Muscle of leg (tissue), 11 donors: Measurements from ENCODE around the gene HSF2BP. TPM values are rescaled to one million over a fixed set of nuclear protein-coding genes. Genes with fewer than 3 reads are reported as not detected.
"Not testable (repeated sequence)": the region's sequence is repeated elsewhere in the genome, so short reads cannot be mapped to it uniquely, and the experiment has no call there.

Source experiments
- DNase-seq: peaks from one replicate; pipeline ENCODE4 v3.0.0; 2013
- H3K27ac ChIP-seq: one replicate; pipeline ENCODE4 v1.5.1; 2013; ENCODE audit warnings: mild to moderate bottlenecking, low read length, control low read depth
- H3K27me3 ChIP-seq: one replicate; pipeline ENCODE4 v1.6.1; 2013; ENCODE audit warnings: low read length; ENCODE audit not compliant: control insufficient read depth, insufficient read depth
- H3K36me3 ChIP-seq: one replicate; pipeline ENCODE4 v1.6.1; 2013; ENCODE audit warnings: low read length; ENCODE audit not compliant: control insufficient read depth, insufficient read depth
- H3K4me1 ChIP-seq: one replicate; pipeline ENCODE4 v1.6.1; 2013; ENCODE audit warnings: low read length; ENCODE audit not compliant: control insufficient read depth, insufficient read depth
- H3K4me3 ChIP-seq: one replicate; pipeline ENCODE4 v1.5.1; 2013; ENCODE audit warnings: low read length, control low read depth
- H3K9me3 ChIP-seq: replicated peaks from 2 replicates; pipeline ENCODE4 v1.6.1; 2013; ENCODE audit warnings: low read depth, low read length; ENCODE audit not compliant: control insufficient read depth
- WGBS: methylation state at CpG from one replicate; pipeline ENCODE4 v1.1.5; 2013; ENCODE audit warnings: missing lambda C conversion rate; ENCODE audit not compliant: insufficient coverage; 5-methylcytosine and 5-hydroxymethylcytosine counted together
- polyA plus RNA-seq, 8 donors: library from polyadenylated mRNA; unstranded; fragments of 120-200 nt; gene quantifications; one replicate each; pipeline versions ENCODE4 v1.2.1 to v1.2.3, GENCODE V29; 2013; ENCODE audit warnings: inconsistent platforms in 1 of 8, low replicate concordance in 1 of 8; ENCODE audit not compliant: insufficient read length in 8 of 8, insufficient read depth in 1 of 8
- total RNA-seq: library from RNA; stranded (reverse); fragments of 120-200 nt; gene quantifications from one replicate; pipeline ENCODE4 v1.2.4, GENCODE V29; 2013

The HSF2BP gene
- total and polyA plus RNA-seq, 9 donors, result 0.68 to 1.2 (median 0.93) TPM

- H3K36me3 ChIP-seq, result no peaks in the 10 kb centered on the region
- H3K9me3 ChIP-seq, result no peaks in the 10 kb centered on the region
- no peak overlapping the region for H3K27ac ChIP-seq
- 63% methylated on average over 3 of the region's 7 CpGs for WGBS
- no peak overlapping the region for H3K4me3 ChIP-seq
- no peak for DNase-seq
- peaks cover 7% of the 10 kb centered on the region for H3K4me1 ChIP-seq
- no peaks in the 10 kb centered on the region for H3K27me3 ChIP-seq
These were observed 60.7 kb downstream of the HSF2BP start for GRCh38 chr21:43598416-43599120.

DNA sequence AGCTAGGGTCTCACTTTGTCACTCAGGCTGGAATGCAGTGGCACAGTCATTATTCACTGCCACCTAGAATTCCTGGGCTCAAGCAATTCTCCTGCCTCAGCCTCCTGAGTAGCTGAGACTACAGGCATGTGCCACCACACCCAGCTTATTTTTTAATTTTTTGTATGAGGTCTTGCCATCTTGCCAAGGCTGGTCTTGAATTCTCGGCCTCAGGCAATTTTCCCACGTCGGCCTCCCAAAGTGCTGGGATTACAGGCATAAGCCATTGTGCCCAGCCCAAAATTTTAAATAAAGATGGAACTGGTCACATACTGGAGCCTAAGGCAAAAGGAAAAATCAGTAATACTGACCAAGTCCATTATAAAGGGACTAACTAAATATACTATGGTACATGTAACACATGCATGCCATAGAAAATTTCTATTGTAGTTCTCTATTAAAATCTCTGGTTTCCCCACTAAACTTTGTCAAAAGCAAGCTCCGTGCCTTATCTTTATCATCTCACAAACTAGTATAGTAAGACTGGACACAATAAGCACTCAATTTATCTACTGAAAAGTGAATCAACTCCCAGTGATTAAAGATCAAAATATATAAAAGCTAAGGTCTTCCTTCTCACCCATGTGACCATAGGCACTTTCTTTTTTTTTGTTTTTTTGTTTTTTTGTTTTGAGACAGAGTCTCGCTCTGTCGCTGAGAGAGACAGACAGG lies 61.6 kb downstream of the HSF2BP start:
- peaks cover 6% of the 10 kb centered on the region for H3K4me1 ChIP-seq
- 96% methylated on average over 4 of the region's 6 CpGs for WGBS
- no peaks in the 10 kb centered on the region for H3K27me3 ChIP-seq
- H3K4me3 ChIP-seq, result no peak overlapping the region
- no peaks in the 10 kb centered on the region for H3K9me3 ChIP-seq
- H3K27ac ChIP-seq, result no peak overlapping the region
- H3K36me3 ChIP-seq, result no peaks in the 10 kb centered on the region
- DNase-seq, result no peak

GRCh38 chr21:43597052-43597451 lies 62.2 kb downstream of the HSF2BP start:
- H3K27me3 ChIP-seq, result no peaks in the 10 kb centered on the region
- H3K4me3 ChIP-seq, result no peak overlapping the region
- no CpG with 5 or more reads among the region's 1 CpG for WGBS
- no peak overlapping the region for H3K27ac ChIP-seq
- no peak for DNase-seq
- no peaks in the 10 kb centered on the region for H3K9me3 ChIP-seq
- H3K36me3 ChIP-seq, result no peaks in the 10 kb centered on the region
- peaks cover 2% of the 10 kb centered on the region for H3K4me1 ChIP-seq

GRCh38 chr21:43596616-43597015 lies 62.7 kb downstream of the HSF2BP start:
- Histone ChIP-seq H3K27ac (no peak overlapping the region), H3K36me3 (no peaks in the 10 kb centered on the region), H3K4me3 (no peak overlapping the region), H3K4me1 (peaks cover 2% of the 10 kb centered on the region), H3K9me3 (no peaks in the 10 kb centered on the region), H3K27me3 (no peaks in the 10 kb centered on the region)
- DNase-seq, result no peak
- 93% methylated on average over 2 of the region's 5 CpGs for WGBS

- WGBS, result no CpG with 5 or more reads among the region's 8 CpGs
- not testable (repeated sequence) for H3K27ac ChIP-seq, H3K36me3 ChIP-seq, H3K9me3 ChIP-seq, H3K27me3 ChIP-seq, DNase-seq, H3K4me1 ChIP-seq, H3K4me3 ChIP-seq
These were observed 63.5 kb downstream of the HSF2BP start for GRCh38 chr21:43595769-43596168.

DNA sequence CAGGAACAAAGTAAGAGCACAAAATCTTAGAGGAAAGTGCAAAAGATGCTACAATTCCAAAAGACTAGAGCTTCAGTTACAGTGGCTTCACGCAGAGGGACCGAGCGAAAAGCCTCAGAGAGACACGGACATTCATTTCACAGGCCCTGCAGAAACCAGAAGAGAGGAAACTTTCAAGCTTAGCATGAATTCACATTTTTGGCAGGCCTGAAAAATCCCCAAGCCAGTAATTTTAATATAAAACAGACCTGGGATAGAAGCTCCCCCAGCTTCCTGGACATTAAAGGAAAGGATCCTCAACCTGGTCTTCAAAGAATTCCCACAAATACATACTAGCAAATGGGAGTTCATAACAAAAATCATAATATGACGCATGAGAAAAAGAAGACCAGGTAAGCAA lies 66.2 kb downstream of the HSF2BP start:
- Histone ChIP-seq H3K4me1 (peaks cover 2% of the 10 kb centered on the region), H3K27ac (no peak overlapping the region), H3K27me3 (no peaks in the 10 kb centered on the region), H3K4me3 (no peak overlapping the region), H3K36me3 (no peaks in the 10 kb centered on the region), H3K9me3 (no peaks in the 10 kb centered on the region)
- peak; percentile 74 for DNase-seq
- 18% methylated on average over 2 of the region's 5 CpGs for WGBS

GRCh38 chr21:43591571-43591970 lies 67.7 kb downstream of the HSF2BP start:
- Histone ChIP-seq H3K4me1 (peaks cover 2% of the 10 kb centered on the region), H3K9me3 (no peaks in the 10 kb centered on the region), H3K4me3 (no peak overlapping the region), H3K27ac (no peak overlapping the region), H3K36me3 (no peaks in the 10 kb centered on the region), H3K27me3 (no peaks in the 10 kb centered on the region)
- DNase-seq, result no peak
- 87% methylated on average over 2 of the region's 2 CpGs for WGBS

GRCh38 chr21:43590194-43590593 lies 69.1 kb downstream of the HSF2BP start:
- no peaks in the 10 kb centered on the region for H3K36me3 ChIP-seq
- DNase-seq, result no peak
- no peaks in the 10 kb centered on the region for H3K9me3 ChIP-seq
- no peak overlapping the region for H3K27ac ChIP-seq
- no peaks in the 10 kb centered on the region for H3K27me3 ChIP-seq
- no peak overlapping the region for H3K4me3 ChIP-seq
- H3K4me1 ChIP-seq, result peaks cover 6% of the 10 kb centered on the region
- WGBS, result no CpG with 5 or more reads among the region's 2 CpGs

DNA sequence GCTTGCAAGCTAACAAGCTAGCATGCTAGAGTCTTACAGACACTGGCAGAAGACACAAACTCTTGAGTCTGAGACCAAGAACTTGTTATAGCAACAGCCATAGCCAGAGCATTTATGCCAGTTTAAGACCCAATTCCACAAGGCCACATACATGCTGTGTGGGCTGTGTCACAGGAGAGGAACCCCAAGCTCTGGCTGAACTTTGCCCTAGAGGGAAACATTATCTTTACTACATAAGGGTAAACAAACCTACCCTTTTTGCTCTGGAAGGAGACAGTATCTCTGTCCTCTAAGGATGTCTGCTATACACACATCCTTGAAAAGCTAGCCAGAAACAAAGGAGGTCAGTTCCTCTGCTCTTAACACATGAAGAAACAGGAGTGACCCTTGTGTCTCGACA lies 70.3 kb downstream of the HSF2BP start:
- Histone ChIP-seq H3K27ac (no peak overlapping the region), H3K36me3 (no peaks in the 10 kb centered on the region), H3K27me3 (no peaks in the 10 kb centered on the region), H3K4me1 (peaks cover 6% of the 10 kb centered on the region), H3K4me3 (no peak overlapping the region), H3K9me3 (no peaks in the 10 kb centered on the region)
- WGBS, result no CpG with 5 or more reads among the region's 1 CpG
- DNase-seq, result no peak

GRCh38 chr21:43585924-43586413 lies 73.3 kb downstream of the HSF2BP start:
- Histone ChIP-seq H3K4me3 (no peak overlapping the region), H3K9me3 (no peaks in the 10 kb centered on the region), H3K27me3 (no peaks in the 10 kb centered on the region), H3K4me1 (peaks cover 10% of the 10 kb centered on the region), H3K36me3 (no peaks in the 10 kb centered on the region), H3K27ac (peak overlapping the region; percentile 25)
- DNase-seq, result peak; percentile 88
- 18% methylated on average over 3 of the region's 9 CpGs for WGBS
